ENCODE measurements around the gene MYO1E.

Gene MYO1E

GRCh38 chr15:59271595-59272201 lies 101.0 kb downstream of the MYO1E start:
- ATAC-seq, result no peak
- TF ChIP-seq ZNF565 (CRISPR knock-in tag; conservative IDR thresholded peaks at IDR 0.05; ENCODE audit: low read depth), result no peak
- no peak for TF ChIP-seq ZNF70 (CRISPR knock-in tag; IDR thresholded peaks at IDR 0.05)
- no peak for TF ChIP-seq TSHZ2 (CRISPR knock-in tag; IDR thresholded peaks at IDR 0.05)
- TF ChIP-seq ZFP3 (CRISPR knock-in tag; IDR thresholded peaks at IDR 0.05), result no peak
- no peak for TF ChIP-seq CSRNP3 (CRISPR knock-in tag; IDR thresholded peaks at IDR 0.05)

DNA sequence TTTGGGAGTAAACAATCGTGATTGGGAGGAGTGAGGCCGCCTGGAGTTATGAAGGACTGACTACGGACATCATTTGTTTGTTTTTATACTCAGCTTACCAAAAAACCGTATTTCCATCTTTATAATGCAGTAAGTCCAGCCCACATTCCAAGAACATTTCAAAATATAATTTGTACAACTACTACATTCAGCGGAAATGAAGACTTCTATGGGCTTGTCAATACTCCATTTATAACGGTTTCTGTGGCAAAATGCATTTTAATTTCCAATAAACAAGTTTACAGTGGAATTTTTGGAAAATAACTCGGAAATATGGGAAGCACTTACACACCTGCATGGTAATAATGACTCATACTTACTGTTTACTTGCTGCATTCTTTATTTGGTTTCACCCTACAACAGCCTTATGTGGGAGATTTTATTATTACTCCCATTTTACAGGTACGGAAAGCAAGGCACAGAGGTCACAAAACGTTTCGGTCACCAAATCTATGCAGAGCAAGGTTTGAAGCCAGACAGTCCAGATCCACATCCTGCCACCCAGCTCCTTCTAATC lies 103.7 kb downstream of the MYO1E start:
- no peak for ATAC-seq
- no peak for TF ChIP-seq CSRNP3 (CRISPR knock-in tag; IDR thresholded peaks at IDR 0.05)
- TF ChIP-seq CSDC2 (CRISPR knock-in tag; IDR thresholded peaks at IDR 0.05), result no peak
- TF ChIP-seq PPARA (CRISPR knock-in tag; IDR thresholded peaks at IDR 0.05; ENCODE audit: borderline replicate concordance), result no peak
- TF ChIP-seq ZNF8 (CRISPR knock-in tag; IDR thresholded peaks at IDR 0.05), result no peak
- no peak for TF ChIP-seq GLIS3 (CRISPR knock-in tag; IDR thresholded peaks at IDR 0.05)
- TF ChIP-seq TSHZ2 (CRISPR knock-in tag; IDR thresholded peaks at IDR 0.05), result no peak
- no peak for TF ChIP-seq ZFP30 (CRISPR knock-in tag; IDR thresholded peaks at IDR 0.05)
- no peak for TF ChIP-seq ZC3H10 (CRISPR knock-in tag; IDR thresholded peaks at IDR 0.05)
- no peak for TF ChIP-seq ZNF565 (CRISPR knock-in tag; conservative IDR thresholded peaks at IDR 0.05; ENCODE audit: low read depth)

- TF ChIP-seq CSRNP3 (CRISPR knock-in tag; IDR thresholded peaks at IDR 0.05), result no peak
- no peak for TF ChIP-seq ARNTL (CRISPR knock-in tag; IDR thresholded peaks at IDR 0.05; ENCODE audit: borderline replicate concordance, low read depth)
- TF ChIP-seq ZNF70 (CRISPR knock-in tag; IDR thresholded peaks at IDR 0.05), result no peak
- no peak for TF ChIP-seq ISL1 (CRISPR knock-in tag; IDR thresholded peaks at IDR 0.05)
- TF ChIP-seq ZFP30 (CRISPR knock-in tag; IDR thresholded peaks at IDR 0.05), result no peak
- TF ChIP-seq TOX (CRISPR knock-in tag; IDR thresholded peaks at IDR 0.05; ENCODE audit: borderline replicate concordance), result no peak
- TF ChIP-seq RARB (CRISPR knock-in tag; IDR thresholded peaks at IDR 0.05), result no peak
- no peak for TF ChIP-seq TSHZ2 (CRISPR knock-in tag; IDR thresholded peaks at IDR 0.05)
- ATAC-seq, result no peak
Observed at GRCh38 chr15:59268168-59268851, 104.4 kb downstream of the MYO1E start.
